ENCODE data around the gene KCNJ14.

Gene KCNJ14

GRCh38 chr19:48436586-48436985, 18.8 kb upstream of the KCNJ14 start:
- no peaks in the 10 kb centered on the region for H3K9me3 ChIP-seq (ENCODE audit: control extremely low read depth in 1 of 5, control insufficient read depth in 4 of 5, insufficient read depth in 2 of 5, low read depth in 1 of 5, low read length in 4 of 5)
- 100% methylated on average over 2 of the region's 5 CpGs for WGBS (ENCODE audit: insufficient coverage)
- ChIA-PET CTCF (no interaction called here), POLR2A (no interaction called here)
- H3K36me3 ChIP-seq (ENCODE audit: control insufficient read depth in 4 of 4, insufficient read depth in 4 of 4, low read length in 3 of 4) = no peaks in the 10 kb centered on the region
- no peak overlapping the region for H3K4me3 ChIP-seq (ENCODE audit: control insufficient read depth in 1 of 7, extremely low read depth in 1 of 7, insufficient read depth in 4 of 7, low read depth in 2 of 7, low read length in 6 of 7)
- no peak for DNase-seq
- peaks cover 0 to 4% (median 3%) of the 10 kb centered on the region in 5 experiments for H3K27me3 ChIP-seq (replicated peaks in 2 of 5; ENCODE audit: control insufficient read depth in 4 of 5, insufficient read depth in 5 of 5, low read length in 4 of 5)
- peaks cover 0 to 4% (median 2%) of the 10 kb centered on the region in 4 experiments for H3K4me1 ChIP-seq (ENCODE audit: control extremely low read depth in 1 of 4, control insufficient read depth in 4 of 4, insufficient read depth in 4 of 4, low read length in 3 of 4)
- no peak overlapping the region for H3K27ac ChIP-seq (ENCODE audit: insufficient read depth in 1 of 2, low read depth in 1 of 2, low read length in 2 of 2, poor library complexity in 1 of 2, severe bottlenecking in 2 of 2)

DNA sequence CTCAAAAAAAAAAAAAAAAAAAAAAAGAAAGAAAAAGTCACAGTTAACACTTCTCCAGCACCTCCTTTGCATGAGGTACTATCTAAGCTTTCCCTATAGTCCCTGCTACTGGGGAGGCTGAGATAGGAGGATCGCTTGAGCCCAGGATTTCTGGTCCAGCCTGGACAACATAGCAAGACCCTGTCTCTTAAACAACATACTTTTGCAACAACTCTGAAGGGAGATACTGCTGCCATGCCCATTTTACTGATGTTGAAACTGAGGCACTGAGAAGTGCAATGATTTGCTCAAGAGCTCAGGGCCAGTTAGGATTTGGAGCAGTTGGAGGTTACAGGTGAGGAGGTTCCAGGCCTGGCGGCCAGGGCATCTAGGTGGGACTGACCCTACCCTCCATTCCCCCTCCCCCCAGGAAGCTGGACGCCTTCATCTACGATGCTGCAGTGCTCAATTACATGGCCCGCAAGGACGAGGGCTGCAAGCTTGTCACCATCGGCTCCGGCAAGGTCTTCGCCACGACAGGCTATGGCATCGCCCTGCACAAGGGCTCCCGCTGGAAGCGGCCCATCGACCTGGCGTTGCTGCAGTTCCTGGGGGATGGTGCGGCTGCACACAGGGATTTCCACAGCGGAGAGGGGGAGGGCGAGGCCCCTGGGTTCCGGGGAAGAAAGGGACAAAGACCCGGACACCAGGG, 13.9 kb upstream of the KCNJ14 start:
- POLR2A ChIA-PET = no interaction called here
- 97% methylated on average over 17 of the region's 20 CpGs for WGBS (ENCODE audit: insufficient coverage)
- CTCF ChIA-PET = interaction anchor here (1.0 kb wide), 1 partner anchor 11 kb away, joined by 4 read pairs; no protein-coding TSS in a partner anchor

GRCh38 chr19:48442116-48443035, 13.0 kb upstream of the KCNJ14 start:
- ChIA-PET CTCF (no interaction called here), POLR2A (interaction anchor here (0.7 kb wide), 1 partner anchor 52 kb away, joined by 3 read pairs; no protein-coding TSS in a partner anchor)
- Histone ChIP-seq H3K36me3 (ENCODE audit: control insufficient read depth in 4 of 4, insufficient read depth in 4 of 4, low read length in 3 of 4) (peaks cover 0 to under 1% (median under 1%) of the 10 kb centered on the region in 4 experiments), H3K27ac (ENCODE audit: insufficient read depth in 1 of 2, low read depth in 1 of 2, low read length in 2 of 2, poor library complexity in 1 of 2, severe bottlenecking in 2 of 2) (no peak overlapping the region), H3K4me1 (ENCODE audit: control extremely low read depth in 1 of 4, control insufficient read depth in 4 of 4, insufficient read depth in 4 of 4, low read length in 3 of 4) (peaks cover 3 to 31% (median 28%) of the 10 kb centered on the region in 4 experiments), H3K9me3 (ENCODE audit: control extremely low read depth in 1 of 5, control insufficient read depth in 4 of 5, insufficient read depth in 2 of 5, low read depth in 1 of 5, low read length in 4 of 5) (no peaks in the 10 kb centered on the region), H3K27me3 (replicated peaks in 2 of 5; ENCODE audit: control insufficient read depth in 4 of 5, insufficient read depth in 5 of 5, low read length in 4 of 5) (peaks cover 0 to 36% (median 15%) of the 10 kb centered on the region in 5 experiments), H3K4me3 (ENCODE audit: control insufficient read depth in 1 of 7, extremely low read depth in 1 of 7, insufficient read depth in 4 of 7, low read depth in 2 of 7, low read length in 6 of 7) (peak overlapping the region in 1 of 7 experiments; percentile 96)
- DNase-seq = peak in 1 of 3 donors; percentile 14
- WGBS (ENCODE audit: insufficient coverage) = 39% methylated on average over 68 of the region's 94 CpGs

More for the DNA sequence above, 13.9 kb upstream of the KCNJ14 start:
- Histone ChIP-seq H3K9me3 (ENCODE audit: control extremely low read depth in 1 of 5, control insufficient read depth in 4 of 5, insufficient read depth in 2 of 5, low read depth in 1 of 5, low read length in 4 of 5) (no peaks in the 10 kb centered on the region), H3K4me3 (ENCODE audit: control insufficient read depth in 1 of 7, extremely low read depth in 1 of 7, insufficient read depth in 4 of 7, low read depth in 2 of 7, low read length in 6 of 7) (no peak overlapping the region), H3K27ac (ENCODE audit: insufficient read depth in 1 of 2, low read depth in 1 of 2, low read length in 2 of 2, poor library complexity in 1 of 2, severe bottlenecking in 2 of 2) (no peak overlapping the region), H3K27me3 (replicated peaks in 2 of 5; ENCODE audit: control insufficient read depth in 4 of 5, insufficient read depth in 5 of 5, low read length in 4 of 5) (peaks cover 0 to 36% (median 15%) of the 10 kb centered on the region in 5 experiments), H3K36me3 (ENCODE audit: control insufficient read depth in 4 of 4, insufficient read depth in 4 of 4, low read length in 3 of 4) (no peaks in the 10 kb centered on the region), H3K4me1 (ENCODE audit: control extremely low read depth in 1 of 4, control insufficient read depth in 4 of 4, insufficient read depth in 4 of 4, low read length in 3 of 4) (peaks cover 3 to 28% (median 26%) of the 10 kb centered on the region in 4 experiments)
- no peak for DNase-seq

GRCh38 chr19:48443256-48443655, 12.1 kb upstream of the KCNJ14 start:
- peaks cover 3 to 31% (median 28%) of the 10 kb centered on the region in 4 experiments for H3K4me1 ChIP-seq (ENCODE audit: control extremely low read depth in 1 of 4, control insufficient read depth in 4 of 4, insufficient read depth in 4 of 4, low read length in 3 of 4)
- peak overlapping the region in 3 of 7 experiments; percentile 28 to 99 (median 96) for H3K4me3 ChIP-seq (ENCODE audit: control insufficient read depth in 1 of 7, extremely low read depth in 1 of 7, insufficient read depth in 4 of 7, low read depth in 2 of 7, low read length in 6 of 7)
- peaks cover 0 to 8% (median 6%) of the 10 kb centered on the region in 4 experiments for H3K36me3 ChIP-seq (ENCODE audit: control insufficient read depth in 4 of 4, insufficient read depth in 4 of 4, low read length in 3 of 4)
- no peak overlapping the region for H3K27ac ChIP-seq (ENCODE audit: insufficient read depth in 1 of 2, low read depth in 1 of 2, low read length in 2 of 2, poor library complexity in 1 of 2, severe bottlenecking in 2 of 2)
- no peaks in the 10 kb centered on the region for H3K9me3 ChIP-seq (ENCODE audit: control extremely low read depth in 1 of 5, control insufficient read depth in 4 of 5, insufficient read depth in 2 of 5, low read depth in 1 of 5, low read length in 4 of 5)
- H3K27me3 ChIP-seq (replicated peaks in 2 of 5; ENCODE audit: control insufficient read depth in 4 of 5, insufficient read depth in 5 of 5, low read length in 4 of 5) = peaks cover 0 to 36% (median 15%) of the 10 kb centered on the region in 5 experiments
- 1% methylated on average over 53 of the region's 60 CpGs for WGBS (ENCODE audit: insufficient coverage)
- POLR2A ChIA-PET = interaction anchor here (0.6 to 1.2 kb wide), 3 partner anchors 49 to 79 kb away, joined by 3 read pairs; partner anchors contain the start of genes SYNGR4 and TMEM143
- CTCF ChIA-PET = interaction anchor here (0.6 kb wide), 1 partner anchor 26 kb away, joined by 3 read pairs; no protein-coding TSS in a partner anchor
- peak; percentile 11 to 52 (median 45) for DNase-seq

DNA sequence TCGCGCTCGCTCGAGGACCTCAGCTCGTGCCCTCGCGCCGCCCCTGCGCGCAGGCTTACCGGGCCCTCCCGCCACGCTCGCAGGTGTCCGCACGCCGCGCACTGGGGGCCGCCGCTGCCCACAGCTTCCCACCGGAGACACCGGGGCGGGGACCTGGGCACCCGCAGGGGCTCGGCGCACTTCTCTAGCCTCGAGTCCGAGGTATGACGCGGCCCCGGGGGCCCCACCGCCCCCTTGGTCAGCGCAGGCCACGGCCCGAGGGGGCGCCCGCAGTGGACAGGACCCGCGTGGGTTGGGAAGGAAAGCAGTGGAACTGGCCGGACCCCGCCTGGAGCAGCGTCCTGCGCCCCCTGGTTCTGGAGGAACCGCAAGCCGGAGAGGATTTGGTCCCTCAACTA, 11.6 kb upstream of the KCNJ14 start:
- Histone ChIP-seq H3K4me3 (ENCODE audit: control insufficient read depth in 1 of 7, extremely low read depth in 1 of 7, insufficient read depth in 4 of 7, low read depth in 2 of 7, low read length in 6 of 7) (peak overlapping the region in 5 of 7 experiments; percentile 4 to 99 (median 97)), H3K36me3 (ENCODE audit: control insufficient read depth in 4 of 4, insufficient read depth in 4 of 4, low read length in 3 of 4) (peaks cover 0 to 13% (median 11%) of the 10 kb centered on the region in 4 experiments), H3K27me3 (replicated peaks in 2 of 5; ENCODE audit: control insufficient read depth in 4 of 5, insufficient read depth in 5 of 5, low read length in 4 of 5) (peaks cover 0 to 36% (median 15%) of the 10 kb centered on the region in 5 experiments), H3K27ac (ENCODE audit: insufficient read depth in 1 of 2, low read depth in 1 of 2, low read length in 2 of 2, poor library complexity in 1 of 2, severe bottlenecking in 2 of 2) (no peak overlapping the region), H3K4me1 (ENCODE audit: control extremely low read depth in 1 of 4, control insufficient read depth in 4 of 4, insufficient read depth in 4 of 4, low read length in 3 of 4) (peaks cover 3 to 31% (median 28%) of the 10 kb centered on the region in 4 experiments), H3K9me3 (ENCODE audit: control extremely low read depth in 1 of 5, control insufficient read depth in 4 of 5, insufficient read depth in 2 of 5, low read depth in 1 of 5, low read length in 4 of 5) (no peaks in the 10 kb centered on the region)
- DNase-seq = peak in 1 of 3 donors; percentile 17
- POLR2A ChIA-PET = interaction anchor here (0.6 to 1.2 kb wide), 2 partner anchors 49 to 80 kb away, joined by 3 read pairs; partner anchors contain the start of genes SYNGR4 and TMEM143
- CTCF ChIA-PET = interaction anchor here (0.6 kb wide), 1 partner anchor 26 kb away, joined by 3 read pairs; no protein-coding TSS in a partner anchor
- WGBS (ENCODE audit: insufficient coverage) = 2% methylated on average over 35 of the region's 45 CpGs

DNA sequence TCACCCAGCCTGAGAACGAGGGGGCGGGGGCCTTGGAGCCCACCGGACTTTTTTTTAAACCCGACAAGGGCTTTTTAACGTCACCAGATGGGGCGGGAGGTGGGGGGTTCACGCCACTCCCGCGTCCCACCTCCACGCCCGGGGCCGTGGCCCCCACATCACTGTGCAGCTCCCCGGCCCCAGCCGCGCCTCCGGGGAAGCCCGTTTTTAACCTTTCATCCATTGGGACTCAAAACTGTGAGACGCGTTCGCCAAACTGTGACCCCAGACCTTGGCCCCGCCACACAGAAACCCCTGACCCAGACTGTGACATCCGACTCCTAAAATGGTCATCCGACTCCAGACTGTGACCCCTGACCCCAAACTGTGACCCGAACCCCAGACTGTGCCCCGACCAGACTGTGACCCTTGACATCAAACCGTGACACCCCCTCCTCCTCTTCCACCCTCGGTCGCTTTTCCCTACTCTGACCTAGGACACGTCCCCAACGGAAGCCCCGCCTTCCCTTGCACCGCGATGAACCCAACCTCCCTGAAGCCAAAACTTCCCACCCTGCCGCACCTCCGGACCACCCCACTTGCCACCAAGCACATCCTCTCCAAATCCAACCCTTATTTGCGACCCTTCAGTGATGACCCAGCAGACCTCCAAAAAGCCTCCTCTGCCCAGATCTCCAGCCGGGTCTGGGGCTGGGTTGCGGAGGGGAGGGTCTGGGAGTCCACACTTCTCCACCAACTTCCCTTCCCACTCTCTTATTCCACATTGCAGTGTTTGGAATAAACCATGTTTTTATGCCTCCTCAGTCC, 11.0 kb upstream of the KCNJ14 start:
- 13% methylated on average over 30 of the region's 38 CpGs for WGBS (ENCODE audit: insufficient coverage)
- peak in 2 of 3 donors; percentile 13 to 32 for DNase-seq
- Histone ChIP-seq H3K36me3 (ENCODE audit: control insufficient read depth in 4 of 4, insufficient read depth in 4 of 4, low read length in 3 of 4) (peaks cover 2 to 17% (median 12%) of the 10 kb centered on the region in 4 experiments), H3K4me1 (ENCODE audit: control extremely low read depth in 1 of 4, control insufficient read depth in 4 of 4, insufficient read depth in 4 of 4, low read length in 3 of 4) (peaks cover 3 to 31% (median 28%) of the 10 kb centered on the region in 4 experiments), H3K9me3 (ENCODE audit: control extremely low read depth in 1 of 5, control insufficient read depth in 4 of 5, insufficient read depth in 2 of 5, low read depth in 1 of 5, low read length in 4 of 5) (no peaks in the 10 kb centered on the region), H3K4me3 (ENCODE audit: control insufficient read depth in 1 of 7, extremely low read depth in 1 of 7, insufficient read depth in 4 of 7, low read depth in 2 of 7, low read length in 6 of 7) (peak overlapping the region; percentile 4 to 99 (median 96)), H3K27me3 (replicated peaks in 2 of 5; ENCODE audit: control insufficient read depth in 4 of 5, insufficient read depth in 5 of 5, low read length in 4 of 5) (peaks cover 0 to 36% (median 14%) of the 10 kb centered on the region in 5 experiments), H3K27ac (ENCODE audit: insufficient read depth in 1 of 2, low read depth in 1 of 2, low read length in 2 of 2, poor library complexity in 1 of 2, severe bottlenecking in 2 of 2) (peak overlapping the region in 1 of 2 experiments; percentile 91)
- ChIA-PET CTCF (interaction anchor here (1.1 kb wide), 1 partner anchor 16 kb away, joined by 3 read pairs; no protein-coding TSS in a partner anchor), POLR2A (interaction anchor here (1.2 kb wide), 1 partner anchor 50 kb away, joined by 3 read pairs; no protein-coding TSS in a partner anchor)
